ENCODE measurements around the gene USP53. TPM values are rescaled to one million over a fixed set of nuclear protein-coding genes. Genes with fewer than 3 reads are reported as not detected.
"Not testable (repeated sequence)": the region's sequence is repeated elsewhere in the genome, so short reads cannot be mapped to it uniquely, and the experiment has no call there.

USP53 gene
- total and polyA plus RNA-seq, 2 donors from 2014 or later: 8.4 to 59.9 TPM

DNA sequence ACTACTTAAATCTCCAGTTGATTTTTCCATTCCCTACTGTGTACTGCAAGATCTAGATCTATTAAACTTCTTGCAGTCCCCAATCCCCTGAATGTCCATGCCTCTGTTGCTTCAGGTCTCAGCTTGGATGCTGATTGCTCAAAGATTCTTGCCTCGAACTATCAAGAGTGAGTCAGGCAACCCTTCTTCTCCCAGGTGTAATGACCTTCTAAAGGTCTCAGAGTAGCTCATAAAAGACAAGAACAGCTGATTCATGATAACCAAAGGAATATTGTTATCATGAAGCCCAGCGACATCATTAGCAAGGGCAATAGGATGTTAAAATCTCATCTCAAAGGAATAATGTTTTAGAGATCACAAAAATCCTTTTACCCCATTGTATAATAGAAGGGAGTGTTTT lies 116.2 kb downstream of the USP53 start:
- Histone ChIP-seq H3K36me3 (ENCODE audit: control insufficient read depth in 2 of 3, insufficient read depth in 3 of 3, low read length in 3 of 3) (no peaks in the 10 kb centered on the region), H3K4me3 (ENCODE audit: low read length in 3 of 3) (no peak overlapping the region), H3K4me1 (ENCODE audit: control insufficient read depth in 2 of 3, insufficient read depth in 2 of 3, low read depth in 1 of 3, low read length in 3 of 3) (no peaks in the 10 kb centered on the region), H3K9me3 (ENCODE audit: control insufficient read depth in 2 of 3, insufficient read depth in 1 of 3, low read length in 3 of 3) (no peaks in the 10 kb centered on the region), H3K27me3 (ENCODE audit: control insufficient read depth, insufficient read depth, low read length) (no peaks in the 10 kb centered on the region), H3K9ac (ENCODE audit: low read length in 3 of 3) (no peak overlapping the region), H3K27ac (ENCODE audit: low read depth in 2 of 2, low read length in 2 of 2) (no peak overlapping the region)
- intact Hi-C loops (cut with DNase I): no loop called here
- TF ChIP-seq, protein P1, sequence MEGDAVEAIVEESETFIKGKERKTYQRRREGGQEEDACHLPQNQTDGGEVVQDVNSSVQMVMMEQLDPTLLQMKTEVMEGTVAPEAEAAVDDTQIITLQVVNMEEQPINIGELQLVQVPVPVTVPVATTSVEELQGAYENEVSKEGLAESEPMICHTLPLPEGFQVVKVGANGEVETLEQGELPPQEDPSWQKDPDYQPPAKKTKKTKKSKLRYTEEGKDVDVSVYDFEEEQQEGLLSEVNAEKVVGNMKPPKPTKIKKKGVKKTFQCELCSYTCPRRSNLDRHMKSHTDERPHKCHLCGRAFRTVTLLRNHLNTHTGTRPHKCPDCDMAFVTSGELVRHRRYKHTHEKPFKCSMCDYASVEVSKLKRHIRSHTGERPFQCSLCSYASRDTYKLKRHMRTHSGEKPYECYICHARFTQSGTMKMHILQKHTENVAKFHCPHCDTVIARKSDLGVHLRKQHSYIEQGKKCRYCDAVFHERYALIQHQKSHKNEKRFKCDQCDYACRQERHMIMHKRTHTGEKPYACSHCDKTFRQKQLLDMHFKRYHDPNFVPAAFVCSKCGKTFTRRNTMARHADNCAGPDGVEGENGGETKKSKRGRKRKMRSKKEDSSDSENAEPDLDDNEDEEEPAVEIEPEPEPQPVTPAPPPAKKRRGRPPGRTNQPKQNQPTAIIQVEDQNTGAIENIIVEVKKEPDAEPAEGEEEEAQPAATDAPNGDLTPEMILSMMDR (IDR thresholded peaks at IDR 0.05; ENCODE audit: borderline replicate concordance, extremely low read depth, insufficient read depth): no peak
- DNase-seq (no peak), FAIRE-seq (no peak)

GRCh38 chr4:119329835-119330620 lies 117.5 kb downstream of the USP53 start:
- no peaks in the 10 kb centered on the region for H3K9me3 ChIP-seq (ENCODE audit: control insufficient read depth in 2 of 3, insufficient read depth in 1 of 3, low read length in 3 of 3)
- intact Hi-C loops (cut with DNase I): no loop called here
- FAIRE-seq: no peak
- H3K27ac ChIP-seq (ENCODE audit: low read depth in 2 of 2, low read length in 2 of 2): no peak overlapping the region
- no peak overlapping the region for H3K9ac ChIP-seq (ENCODE audit: low read length in 3 of 3)
- H3K4me1 ChIP-seq (ENCODE audit: control insufficient read depth in 2 of 3, insufficient read depth in 2 of 3, low read depth in 1 of 3, low read length in 3 of 3): no peaks in the 10 kb centered on the region
- no peaks in the 10 kb centered on the region for H3K27me3 ChIP-seq (ENCODE audit: control insufficient read depth, insufficient read depth, low read length)
- no peak for DNase-seq
- H3K4me3 ChIP-seq (ENCODE audit: low read length in 3 of 3): no peak overlapping the region
- H3K36me3 ChIP-seq (ENCODE audit: control insufficient read depth in 2 of 3, insufficient read depth in 3 of 3, low read length in 3 of 3): no peaks in the 10 kb centered on the region
- TF ChIP-seq, protein P1 (IDR thresholded peaks at IDR 0.05; ENCODE audit: borderline replicate concordance, extremely low read depth, insufficient read depth): no peak

GRCh38 chr4:119336332-119336979 lies 123.9 kb downstream of the USP53 start:
- FAIRE-seq; H3K9ac ChIP-seq (ENCODE audit: low read length in 3 of 3): not testable (repeated sequence)

DNA sequence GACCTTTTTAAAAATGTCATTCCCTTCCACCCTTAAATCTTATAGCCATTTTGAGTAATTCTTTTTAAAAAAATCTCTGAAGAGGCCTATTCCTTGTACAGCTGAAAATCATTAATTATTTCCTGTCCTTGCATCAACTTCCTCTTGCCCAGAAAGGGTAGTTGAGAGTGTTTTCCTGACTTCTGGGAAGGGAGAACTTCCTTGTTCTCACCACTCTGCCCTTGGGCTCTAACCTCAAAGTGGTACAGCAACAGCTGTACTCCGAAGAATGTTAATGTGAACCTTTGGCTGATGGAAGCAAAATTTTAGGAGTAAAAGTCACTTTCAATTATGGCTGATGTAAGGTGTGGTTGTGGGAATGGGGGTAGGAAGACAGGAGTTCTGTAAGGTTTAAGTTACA lies 124.5 kb downstream of the USP53 start:
- Histone ChIP-seq H3K27me3 (ENCODE audit: control insufficient read depth, insufficient read depth, low read length) (no peaks in the 10 kb centered on the region), H3K36me3 (ENCODE audit: control insufficient read depth in 2 of 3, insufficient read depth in 3 of 3, low read length in 3 of 3) (no peaks in the 10 kb centered on the region), H3K4me1 (ENCODE audit: control insufficient read depth in 2 of 3, insufficient read depth in 2 of 3, low read depth in 1 of 3, low read length in 3 of 3) (no peaks in the 10 kb centered on the region), H3K4me3 (ENCODE audit: low read length in 3 of 3) (no peak overlapping the region), H3K9me3 (ENCODE audit: control insufficient read depth in 2 of 3, insufficient read depth in 1 of 3, low read length in 3 of 3) (no peaks in the 10 kb centered on the region), H3K27ac (ENCODE audit: low read depth in 2 of 2, low read length in 2 of 2) (peak overlapping the region in 1 of 2 donors; percentile 17), H3K9ac (ENCODE audit: low read length in 3 of 3) (no peak overlapping the region)
- TF ChIP-seq, protein P1 (IDR thresholded peaks at IDR 0.05; ENCODE audit: borderline replicate concordance, extremely low read depth, insufficient read depth): no peak
- FAIRE-seq (peak; percentile 27), DNase-seq (peak in 1 of 5 donors; percentile 4)
- intact Hi-C loops (cut with DNase I): no loop called here

More at GRCh38 chr4:119336332-119336979, 123.9 kb downstream of the USP53 start:
- intact Hi-C loops (cut with DNase I); H3K4me1 ChIP-seq (ENCODE audit: control insufficient read depth in 2 of 3, insufficient read depth in 2 of 3, low read depth in 1 of 3, low read length in 3 of 3); H3K4me3 ChIP-seq (ENCODE audit: low read length in 3 of 3); DNase-seq; H3K9me3 ChIP-seq (ENCODE audit: control insufficient read depth in 2 of 3, insufficient read depth in 1 of 3, low read length in 3 of 3); H3K36me3 ChIP-seq (ENCODE audit: control insufficient read depth in 2 of 3, insufficient read depth in 3 of 3, low read length in 3 of 3); H3K27me3 ChIP-seq (ENCODE audit: control insufficient read depth, insufficient read depth, low read length): not testable (repeated sequence)
- peak overlapping the region in 1 of 2 donors; percentile 17 for H3K27ac ChIP-seq (ENCODE audit: low read depth in 2 of 2, low read length in 2 of 2)

GRCh38 chr4:119339895-119340294 lies 127.4 kb downstream of the USP53 start:
- intact Hi-C loops (cut with DNase I); H3K9me3 ChIP-seq (ENCODE audit: control insufficient read depth in 2 of 3, insufficient read depth in 1 of 3, low read length in 3 of 3); DNase-seq; H3K9ac ChIP-seq (ENCODE audit: low read length in 3 of 3); FAIRE-seq; H3K4me3 ChIP-seq (ENCODE audit: low read length in 3 of 3); H3K4me1 ChIP-seq (ENCODE audit: control insufficient read depth in 2 of 3, insufficient read depth in 2 of 3, low read depth in 1 of 3, low read length in 3 of 3); H3K36me3 ChIP-seq (ENCODE audit: control insufficient read depth in 2 of 3, insufficient read depth in 3 of 3, low read length in 3 of 3); H3K27me3 ChIP-seq (ENCODE audit: control insufficient read depth, insufficient read depth, low read length); H3K27ac ChIP-seq (ENCODE audit: low read depth in 2 of 2, low read length in 2 of 2): not testable (repeated sequence)

DNA sequence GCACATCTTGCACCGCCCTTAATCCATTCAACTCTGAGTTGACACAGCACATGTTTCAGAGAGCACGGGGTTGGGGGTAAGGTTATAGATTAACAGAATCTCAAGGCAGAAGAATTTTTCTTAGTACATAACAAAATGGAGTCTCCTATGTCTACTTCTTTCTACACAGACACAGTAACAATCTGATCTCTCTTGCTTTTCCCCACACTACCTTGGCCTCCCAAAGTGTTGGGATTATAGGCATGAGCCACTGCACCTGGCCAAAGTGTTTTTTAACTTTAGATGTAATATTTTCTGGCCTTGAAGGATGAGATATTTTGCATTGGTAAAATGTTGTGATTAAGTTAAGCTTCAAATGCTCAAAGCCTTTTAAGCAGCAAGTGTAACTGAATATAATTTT lies 130.8 kb downstream of the USP53 start:
- H3K4me1 ChIP-seq (ENCODE audit: control insufficient read depth in 2 of 3, insufficient read depth in 2 of 3, low read depth in 1 of 3, low read length in 3 of 3); H3K36me3 ChIP-seq (ENCODE audit: control insufficient read depth in 2 of 3, insufficient read depth in 3 of 3, low read length in 3 of 3); H3K9ac ChIP-seq (ENCODE audit: low read length in 3 of 3); H3K9me3 ChIP-seq (ENCODE audit: control insufficient read depth in 2 of 3, insufficient read depth in 1 of 3, low read length in 3 of 3); H3K27me3 ChIP-seq (ENCODE audit: control insufficient read depth, insufficient read depth, low read length); DNase-seq; intact Hi-C loops (cut with DNase I); H3K27ac ChIP-seq (ENCODE audit: low read depth in 2 of 2, low read length in 2 of 2); H3K4me3 ChIP-seq (ENCODE audit: low read length in 3 of 3); FAIRE-seq: not testable (repeated sequence)

Measured in kidney (tissue), 14 donors.